T-helper 22 cell (primary cell): ENCODE measurements around the gene JAK3.

Experiments
- DNase-seq: peaks from one replicate; pipeline ENCODE4 v3.0.0-alpha.2; 2020; ENCODE audit warnings: low read depth

JAK3 gene

GRCh38 chr19:17865364-17866311, 17.9 kb upstream of the JAK3 start:
- DNase-seq: no peak

GRCh38 chr19:17863520-17864182, 15.9 kb upstream of the JAK3 start:
- no peak for DNase-seq

GRCh38 chr19:17862711-17863519, 15.1 kb upstream of the JAK3 start:
- DNase-seq: no peak

GRCh38 chr19:17861542-17862402, 14.0 kb upstream of the JAK3 start:
- DNase-seq: no peak

- DNase-seq: no peak
These were observed 13.2 kb upstream of the JAK3 start for GRCh38 chr19:17860993-17861360.

- DNase-seq: no peak
These were observed 12.7 kb upstream of the JAK3 start for GRCh38 chr19:17860331-17860992.

GRCh38 chr19:17859533-17860330, 11.9 kb upstream of the JAK3 start, which contains the start of gene RPL18A:
Gene RPL18A, plus strand, starts transcription at chr19:17859910. Its CDS starts 47 bp downstream, at chr19:17859957.
- peak; percentile 99 for DNase-seq

- peak; percentile 61 for DNase-seq
These were observed 7.7 kb upstream of the JAK3 start for GRCh38 chr19:17855280-17856152.

- DNase-seq: no peak
These were observed 6.3 kb upstream of the JAK3 start for GRCh38 chr19:17854061-17854460.

GRCh38 chr19:17848595-17849292, 962 bp upstream of the JAK3 start:
- DNase-seq: no peak

- peak; percentile 51 for DNase-seq
These were observed 1.6 kb downstream of the JAK3 start for GRCh38 chr19:17846146-17846545.

- DNase-seq: no peak
These were observed 3.8 kb downstream of the JAK3 start for GRCh38 chr19:17843908-17844490.

GRCh38 chr19:17843292-17843827, 4.4 kb downstream of the JAK3 start:
- DNase-seq: no peak

GRCh38 chr19:17842663-17843291, 5.0 kb downstream of the JAK3 start:
- no peak for DNase-seq

- DNase-seq: no peak
These were observed 5.7 kb downstream of the JAK3 start for GRCh38 chr19:17841810-17842662.

GRCh38 chr19:17841371-17841809, 6.4 kb downstream of the JAK3 start:
- DNase-seq: no peak
